Adipose tissue (tissue), 3 donors: ENCODE results near the gene HOXC9. TPM values are rescaled to one million over a fixed set of nuclear protein-coding genes. Genes with fewer than 3 reads are reported as not detected.
A peak's percentile ranks its signal among the peaks of the same experiment; 100 is the strongest.

Experiments
- H3K27ac ChIP-seq: one replicate; pipeline ENCODE4 v1.5.1; 2013; ENCODE audit warnings: low read depth, low read length
- WGBS, 3 donors: extraction: QIAGEN DNeasy Blood & Tissue Kit; methylation state at CpG; one replicate each; pipeline ENCODE4 v1.1.7; 2013; 5-methylcytosine and 5-hydroxymethylcytosine counted together
- polyA plus RNA-seq, 3 donors: library from polyadenylated mRNA; stranded (reverse); fragments of 200-250 nt; gene quantifications; one replicate each; pipeline ENCODE4 v1.2.3, GENCODE V29; 2013
- donor health status: healthy with polysubstance abuse.
- donor health status: Bipolar disorder and iron deficiency.
- donor health status: healthy.

Gene HOXC9
- polyA plus RNA-seq, 3 donors: 0.28 to 1.0 (median 0.45) TPM

DNA sequence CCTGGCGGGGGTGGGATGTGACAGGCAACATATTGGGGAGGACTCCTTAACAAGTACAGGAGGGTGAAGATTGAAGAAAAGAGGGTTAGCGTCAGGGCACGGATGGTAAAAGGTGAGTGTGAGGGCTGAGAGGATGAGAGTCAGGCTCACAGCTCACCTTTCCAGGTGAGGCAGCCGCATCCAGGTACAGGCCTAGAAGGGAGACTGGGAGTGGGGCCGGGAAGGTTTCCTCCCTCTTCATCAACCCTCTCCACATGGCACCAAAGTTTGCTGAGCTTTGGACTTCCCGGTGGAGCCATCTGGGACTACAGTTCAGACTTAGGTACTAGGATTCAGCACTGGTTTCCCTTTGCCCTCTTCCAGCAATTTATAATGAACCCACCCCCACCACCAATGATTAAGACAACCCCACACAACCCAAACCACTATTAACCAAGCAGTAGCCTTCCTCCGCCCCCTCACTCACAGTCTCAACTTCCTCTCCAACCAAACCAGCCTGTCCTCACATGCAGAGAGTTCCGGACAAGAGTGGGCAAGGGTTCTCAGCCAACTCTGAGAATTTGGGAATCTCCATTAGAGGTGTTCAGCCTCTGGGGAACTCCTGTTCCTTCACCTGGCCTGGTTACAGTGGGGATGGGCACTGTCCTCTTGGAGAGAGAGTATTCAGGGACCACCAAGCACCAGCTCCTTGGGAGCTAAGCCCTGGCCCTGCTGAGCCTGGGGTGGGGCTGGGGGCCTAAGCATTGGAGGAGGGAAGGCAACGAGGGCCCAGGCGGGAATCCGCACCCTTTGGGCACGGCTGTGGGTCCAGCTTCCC lies 51.3 kb downstream of the HOXC9 start:
- WGBS, 3 donors: 33 to 59% (median 50%) methylated on average over 12 of the region's 12 CpGs
- no peak overlapping the region for H3K27ac ChIP-seq

GRCh38 chr12:54051874-54052437 lies 52.0 kb downstream of the HOXC9 start:
- H3K27ac ChIP-seq: peak overlapping the region; percentile 39
- 20 to 39% (median 35%) methylated on average over 24 of the region's 24 CpGs for WGBS, 3 donors

GRCh38 chr12:54052438-54053002 lies 52.6 kb downstream of the HOXC9 start:
- 21 to 33% (median 33%) methylated on average over 10 of the region's 10 CpGs for WGBS, 3 donors
- H3K27ac ChIP-seq: peak overlapping the region; percentile 39

Other genes with a start within 250 kb of the HOXC9 start
- not detected for gene CISTR, start 248.2 kb upstream of the HOXC9 start, polyA plus RNA-seq
- under 1 TPM in 2 of 3 donors, not detected in 1; 0.03 to 0.45 TPM for gene HOXC13, start 61.3 kb upstream of the HOXC9 start, polyA plus RNA-seq
- under 1 TPM in 1 of 3 donors, not detected in 2; 0.02 TPM for gene HOXC12, start 45.3 kb upstream of the HOXC9 start, polyA plus RNA-seq
- not detected for gene HOXC11, start 27.0 kb upstream of the HOXC9 start, polyA plus RNA-seq
- gene HOTAIR, start 25.2 kb upstream of the HOXC9 start, polyA plus RNA-seq: not detected
- gene HOXC10, start 15.0 kb upstream of the HOXC9 start, polyA plus RNA-seq: under 1 TPM in 2 of 3 donors, not detected in 1; 0.22 to 0.63 TPM
- gene HOXC8, start 8.8 kb downstream of the HOXC9 start, polyA plus RNA-seq: under 1 TPM; 0.13 to 0.67 (median 0.33) TPM
- gene HOXC6, start 28.3 kb downstream of the HOXC9 start, polyA plus RNA-seq: 1 to 10 TPM in 1 of 3 donors, under 1 TPM in 2; 0.56 to 3.1 (median 0.95) TPM
- gene HOXC5, start 32.9 kb downstream of the HOXC9 start, polyA plus RNA-seq: 1 to 10 TPM in 1 of 3 donors, under 1 TPM in 2; 0.14 to 2.0 (median 0.18) TPM
- gene HOXC4, start 53.7 kb downstream of the HOXC9 start, polyA plus RNA-seq: 1 to 10 TPM in 1 of 3 donors, under 1 TPM in 2; 0.18 to 5.6 (median 0.51) TPM
- gene SMUG1, start 188.8 kb downstream of the HOXC9 start, polyA plus RNA-seq: 10 to 100 TPM; 17.2 to 54.5 (median 38.0) TPM